Keratinocyte (primary cell): ENCODE measurements around the gene TNFRSF4.

Source experiments
- CTCF ChIP-seq, 3 experiments: IDR thresholded peaks in 1 of 3; conservative IDR thresholded peaks in 1 of 3; optimal IDR thresholded peaks in 1 of 3; 2 replicates in 2 of 3; 3 replicates in 1 of 3; pipeline versions ENCODE3 to v1.5.1; 2011; ENCODE audit warnings: low read length in 3 of 3, mild to moderate bottlenecking in 3 of 3, moderate library complexity in 2 of 3, control low read depth in 1 of 3, inconsistent platforms in 1 of 3; ENCODE audit not compliant: insufficient read depth in 2 of 3; ENCODE audit errors: extremely low read depth in 1 of 3
- EZH2 ChIP-seq: IDR thresholded peaks from one replicate; pipeline ENCODE4 v1.6.1; 2012; ENCODE audit warnings: inconsistent platforms, mild to moderate bottlenecking, low read length, moderate library complexity

GRCh38 chr1:1262758-1263157 lies 48.8 kb upstream of the TNFRSF4 start:
- TF ChIP-seq CTCF (optimal IDR thresholded peaks at IDR 0.05 in 1 of 3, IDR thresholded peaks at IDR 0.05 in 1 of 3, conservative IDR thresholded peaks at IDR 0.05 in 1 of 3; ENCODE audit: extremely low read depth in 1 of 3, insufficient read depth in 2 of 3, low read length in 3 of 3) (no peak), EZH2 (no peak)
